ENCODE results near the gene MAS1.

MAS1 gene

GRCh38 chr6:159904497-159904911 is 13.7 kb downstream of the MAS1 start:
- no peak for TF ChIP-seq CTCF (IDR thresholded peaks at IDR 0.05)
- DNase-seq (ENCODE audit: low spot score), result no peak
- Histone ChIP-seq H3K27ac (no peak overlapping the region), H3K4me3 (no peak overlapping the region)

GRCh38 chr6:159906400-159906799 is 15.6 kb downstream of the MAS1 start:
- no peak overlapping the region for H3K4me3 ChIP-seq
- peak; percentile 55 for DNase-seq (ENCODE audit: low spot score)
- no peak for TF ChIP-seq CTCF (IDR thresholded peaks at IDR 0.05)

GRCh38 chr6:159908535-159908934 is 17.7 kb downstream of the MAS1 start:
- DNase-seq (ENCODE audit: low spot score), result no peak

More at GRCh38 chr6:159906400-159906799, 15.6 kb downstream of the MAS1 start:
- no peak overlapping the region for H3K27ac ChIP-seq

GRCh38 chr6:159908979-159909378 is 18.2 kb downstream of the MAS1 start:
- no peak for TF ChIP-seq CTCF (IDR thresholded peaks at IDR 0.05)
- peak; percentile 43 for DNase-seq (ENCODE audit: low spot score)
- Histone ChIP-seq H3K27ac (no peak overlapping the region), H3K4me3 (no peak overlapping the region)

More at GRCh38 chr6:159908535-159908934, 17.7 kb downstream of the MAS1 start:
- Histone ChIP-seq H3K27ac (no peak overlapping the region), H3K4me3 (no peak overlapping the region)
- no peak for TF ChIP-seq CTCF (IDR thresholded peaks at IDR 0.05)

GRCh38 chr6:159910342-159910741 is 19.6 kb downstream of the MAS1 start:
- H3K27ac ChIP-seq, result no peak overlapping the region
- H3K4me3 ChIP-seq, result no peak overlapping the region
- DNase-seq (ENCODE audit: low spot score), result peak; percentile 26
- no peak for TF ChIP-seq CTCF (IDR thresholded peaks at IDR 0.05)

GRCh38 chr6:159913375-159913774 is 22.6 kb downstream of the MAS1 start:
- Histone ChIP-seq H3K27ac (no peak overlapping the region), H3K4me3 (no peak overlapping the region)
- no peak for TF ChIP-seq CTCF (IDR thresholded peaks at IDR 0.05)
- DNase-seq (ENCODE audit: low spot score), result no peak

- no peak for DNase-seq (ENCODE audit: low spot score)
- H3K4me3 ChIP-seq, result no peak overlapping the region
- H3K27ac ChIP-seq, result no peak overlapping the region
- no peak for TF ChIP-seq CTCF (IDR thresholded peaks at IDR 0.05)
These were observed 23.2 kb downstream of the MAS1 start for GRCh38 chr6:159913862-159914564.

Data from coronary artery (tissue), 2 donors.